ENCODE measurements around the gene AKAP7.

Gene AKAP7

GRCh38 chr6:131305037-131305850 is 170.0 kb downstream of the AKAP7 start:
- H3K4me2 ChIP-seq (ENCODE audit: low read length) = no peak overlapping the region
- H3K36me3 ChIP-seq (ENCODE audit: insufficient read depth, low read length) = no peaks in the 10 kb centered on the region
- no peaks in the 10 kb centered on the region for H3K79me2 ChIP-seq (ENCODE audit: insufficient read depth, low read length)
- no peaks in the 10 kb centered on the region for H3K9me3 ChIP-seq (ENCODE audit: low read length)
- no peaks in the 10 kb centered on the region for H3F3A ChIP-seq (ENCODE audit: insufficient read depth, low read length)
- H3K9me2 ChIP-seq (ENCODE audit: low read depth, low read length) = no peaks in the 10 kb centered on the region
- H3K27me3 ChIP-seq (ENCODE audit: insufficient read depth, low read length) = no peaks in the 10 kb centered on the region
- TF ChIP-seq EZH2 (IDR thresholded peaks at IDR 0.05; ENCODE audit: borderline replicate concordance, low read length) = no peak
- TF ChIP-seq, protein P1, sequence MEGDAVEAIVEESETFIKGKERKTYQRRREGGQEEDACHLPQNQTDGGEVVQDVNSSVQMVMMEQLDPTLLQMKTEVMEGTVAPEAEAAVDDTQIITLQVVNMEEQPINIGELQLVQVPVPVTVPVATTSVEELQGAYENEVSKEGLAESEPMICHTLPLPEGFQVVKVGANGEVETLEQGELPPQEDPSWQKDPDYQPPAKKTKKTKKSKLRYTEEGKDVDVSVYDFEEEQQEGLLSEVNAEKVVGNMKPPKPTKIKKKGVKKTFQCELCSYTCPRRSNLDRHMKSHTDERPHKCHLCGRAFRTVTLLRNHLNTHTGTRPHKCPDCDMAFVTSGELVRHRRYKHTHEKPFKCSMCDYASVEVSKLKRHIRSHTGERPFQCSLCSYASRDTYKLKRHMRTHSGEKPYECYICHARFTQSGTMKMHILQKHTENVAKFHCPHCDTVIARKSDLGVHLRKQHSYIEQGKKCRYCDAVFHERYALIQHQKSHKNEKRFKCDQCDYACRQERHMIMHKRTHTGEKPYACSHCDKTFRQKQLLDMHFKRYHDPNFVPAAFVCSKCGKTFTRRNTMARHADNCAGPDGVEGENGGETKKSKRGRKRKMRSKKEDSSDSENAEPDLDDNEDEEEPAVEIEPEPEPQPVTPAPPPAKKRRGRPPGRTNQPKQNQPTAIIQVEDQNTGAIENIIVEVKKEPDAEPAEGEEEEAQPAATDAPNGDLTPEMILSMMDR (IDR thresholded peaks at IDR 0.05; ENCODE audit: low read length) = no peak
- H3K4me3 ChIP-seq (ENCODE audit: low read depth, low read length, poor library complexity, severe bottlenecking) = no peak overlapping the region
- no peak overlapping the region for H3K9ac ChIP-seq (ENCODE audit: low read length)
- H3K4me1 ChIP-seq (ENCODE audit: insufficient read depth, low read length, severe bottlenecking) = no peaks in the 10 kb centered on the region
- H4K20me1 ChIP-seq (ENCODE audit: insufficient read depth, low read length) = no peaks in the 10 kb centered on the region
- H3K27ac ChIP-seq (ENCODE audit: low read depth, low read length, poor library complexity, severe bottlenecking) = no peak overlapping the region
- H2AFZ ChIP-seq (ENCODE audit: low read length) = no peak overlapping the region

DNA sequence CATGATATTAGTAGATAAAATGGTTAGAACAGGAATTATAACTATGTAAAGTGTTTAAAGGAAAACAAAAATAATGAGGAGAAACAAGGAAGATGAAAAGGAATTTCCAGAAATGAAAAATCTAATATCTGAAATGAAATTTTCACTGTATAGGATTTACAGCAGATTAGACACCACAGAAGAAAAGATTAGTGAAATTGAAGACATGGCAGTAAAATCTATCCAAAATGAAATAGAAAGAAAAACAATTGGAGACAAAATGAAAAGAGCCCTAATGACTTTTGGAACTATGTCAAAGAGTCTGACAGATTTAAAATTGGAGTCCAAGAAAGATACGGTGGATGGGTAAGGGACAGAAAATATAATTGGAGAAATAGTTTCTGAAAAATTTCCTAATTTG is 174.2 kb downstream of the AKAP7 start:
- Histone ChIP-seq H3K79me2 (ENCODE audit: insufficient read depth, low read length) (no peaks in the 10 kb centered on the region), H3K9me2 (ENCODE audit: low read depth, low read length) (no peaks in the 10 kb centered on the region), H3K9ac (ENCODE audit: low read length) (no peak overlapping the region), H3K9me3 (ENCODE audit: low read length) (no peaks in the 10 kb centered on the region), H3K4me3 (ENCODE audit: low read depth, low read length, poor library complexity, severe bottlenecking) (no peak overlapping the region), H3K36me3 (ENCODE audit: insufficient read depth, low read length) (no peaks in the 10 kb centered on the region), H3K27me3 (ENCODE audit: insufficient read depth, low read length) (no peaks in the 10 kb centered on the region), H2AFZ (ENCODE audit: low read length) (no peak overlapping the region), H3K4me2 (ENCODE audit: low read length) (no peak overlapping the region), H4K20me1 (ENCODE audit: insufficient read depth, low read length) (no peaks in the 10 kb centered on the region), H3F3A (ENCODE audit: insufficient read depth, low read length) (no peaks in the 10 kb centered on the region), H3K4me1 (ENCODE audit: insufficient read depth, low read length, severe bottlenecking) (no peaks in the 10 kb centered on the region), H3K27ac (ENCODE audit: low read depth, low read length, poor library complexity, severe bottlenecking) (no peak overlapping the region)
- TF ChIP-seq, protein P1 (IDR thresholded peaks at IDR 0.05; ENCODE audit: low read length) = no peak
- no peak for TF ChIP-seq EZH2 (IDR thresholded peaks at IDR 0.05; ENCODE audit: borderline replicate concordance, low read length)

GRCh38 chr6:131314838-131315237 is 179.6 kb downstream of the AKAP7 start:
- Histone ChIP-seq H3K27me3 (ENCODE audit: insufficient read depth, low read length) (no peaks in the 10 kb centered on the region), H3K79me2 (ENCODE audit: insufficient read depth, low read length) (no peaks in the 10 kb centered on the region), H3K9me2 (ENCODE audit: low read depth, low read length) (no peaks in the 10 kb centered on the region), H4K20me1 (ENCODE audit: insufficient read depth, low read length) (no peaks in the 10 kb centered on the region), H3K4me3 (ENCODE audit: low read depth, low read length, poor library complexity, severe bottlenecking) (no peak overlapping the region), H2AFZ (ENCODE audit: low read length) (no peak overlapping the region), H3K4me1 (ENCODE audit: insufficient read depth, low read length, severe bottlenecking) (no peaks in the 10 kb centered on the region), H3K9me3 (ENCODE audit: low read length) (no peaks in the 10 kb centered on the region), H3F3A (ENCODE audit: insufficient read depth, low read length) (no peaks in the 10 kb centered on the region), H3K36me3 (ENCODE audit: insufficient read depth, low read length) (no peaks in the 10 kb centered on the region), H3K9ac (ENCODE audit: low read length) (no peak overlapping the region), H3K27ac (ENCODE audit: low read depth, low read length, poor library complexity, severe bottlenecking) (no peak overlapping the region), H3K4me2 (ENCODE audit: low read length) (no peak overlapping the region)
- TF ChIP-seq, protein P1 (IDR thresholded peaks at IDR 0.05; ENCODE audit: low read length) = no peak
- TF ChIP-seq EZH2 (IDR thresholded peaks at IDR 0.05; ENCODE audit: borderline replicate concordance, low read length) = no peak

Measured in OCI-LY1 (cell line).